WTC11 (cell line): ENCODE data around the gene GGT6.

ENCODE experiments used
- ZNF138 ChIP-seq: sonication (generic); formaldehyde crosslinking; conservative IDR thresholded peaks from 2 replicates; pipeline ENCODE4 v1.8.1; 2022; ENCODE audit warnings: mild to moderate bottlenecking, moderate library complexity, missing genetic modification reagents
- TF ChIP-seq, protein P1 (sequence below): sonication (generic); formaldehyde crosslinking; IDR thresholded peaks from 2 replicates; pipeline ENCODE4 v1.8.0; 2022; ENCODE audit warnings: mild to moderate bottlenecking, missing genetic modification reagents
- TF ChIP-seq, protein P2 (sequence below): fragments of 200-600 bp; IDR thresholded peaks from 2 replicates; pipeline ENCODE4 v1.8.0; 2022; ENCODE audit warnings: antibody characterized with exemption
- TF ChIP-seq, protein P3 (sequence below): sonication (generic); formaldehyde crosslinking; IDR thresholded peaks from 2 replicates; pipeline ENCODE4 v1.8.1; 2022; ENCODE audit warnings: low read depth, mild to moderate bottlenecking, moderate library complexity, missing genetic modification reagents, borderline replicate concordance
- TF ChIP-seq, protein P4 (sequence below): sonication (generic); formaldehyde crosslinking; IDR thresholded peaks from 2 replicates; pipeline ENCODE4 v1.8.1; 2023; ENCODE audit warnings: mild to moderate bottlenecking, missing genetic modification reagents, moderate library complexity
- TF ChIP-seq, protein P5 (sequence below): sonication (generic); formaldehyde crosslinking; IDR thresholded peaks from 2 replicates; pipeline ENCODE4 v1.8.1; 2023; ENCODE audit warnings: mild to moderate bottlenecking, missing genetic modification reagents
- TF ChIP-seq, protein P6 (sequence below): sonication (generic); formaldehyde crosslinking; IDR thresholded peaks from 2 replicates; pipeline ENCODE4 v1.8.1; 2023; ENCODE audit warnings: mild to moderate bottlenecking, missing genetic modification reagents, moderate library complexity

DNA sequence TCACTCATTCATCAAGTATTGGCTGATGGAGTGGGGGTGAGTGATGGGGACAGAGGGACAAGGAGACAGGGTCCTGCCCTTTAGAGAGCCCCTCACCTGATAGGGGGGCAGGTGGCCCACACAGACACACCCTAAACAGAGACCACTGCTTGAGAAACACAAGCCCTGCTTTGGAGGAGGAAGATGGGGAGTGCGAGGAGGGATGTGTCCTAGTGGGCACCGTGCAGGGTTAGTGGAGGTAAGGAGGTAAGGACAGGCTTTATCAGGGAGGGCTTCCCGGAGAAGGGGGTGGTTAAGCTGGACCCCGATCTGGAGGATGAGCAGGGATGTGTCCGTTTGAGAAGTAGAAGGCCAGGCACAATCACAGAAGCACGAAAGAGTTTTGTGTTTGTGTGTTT, 15.8 kb upstream of the GGT6 start:
- TF ChIP-seq, protein P1, sequence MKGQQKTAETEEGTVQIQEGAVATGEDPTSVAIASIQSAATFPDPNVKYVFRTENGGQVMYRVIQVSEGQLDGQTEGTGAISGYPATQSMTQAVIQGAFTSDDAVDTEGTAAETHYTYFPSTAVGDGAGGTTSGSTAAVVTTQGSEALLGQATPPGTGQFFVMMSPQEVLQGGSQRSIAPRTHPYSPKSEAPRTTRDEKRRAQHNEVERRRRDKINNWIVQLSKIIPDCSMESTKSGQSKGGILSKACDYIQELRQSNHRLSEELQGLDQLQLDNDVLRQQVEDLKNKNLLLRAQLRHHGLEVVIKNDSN (CRISPR knock-in tag): no peak
- TF ChIP-seq, protein P2, sequence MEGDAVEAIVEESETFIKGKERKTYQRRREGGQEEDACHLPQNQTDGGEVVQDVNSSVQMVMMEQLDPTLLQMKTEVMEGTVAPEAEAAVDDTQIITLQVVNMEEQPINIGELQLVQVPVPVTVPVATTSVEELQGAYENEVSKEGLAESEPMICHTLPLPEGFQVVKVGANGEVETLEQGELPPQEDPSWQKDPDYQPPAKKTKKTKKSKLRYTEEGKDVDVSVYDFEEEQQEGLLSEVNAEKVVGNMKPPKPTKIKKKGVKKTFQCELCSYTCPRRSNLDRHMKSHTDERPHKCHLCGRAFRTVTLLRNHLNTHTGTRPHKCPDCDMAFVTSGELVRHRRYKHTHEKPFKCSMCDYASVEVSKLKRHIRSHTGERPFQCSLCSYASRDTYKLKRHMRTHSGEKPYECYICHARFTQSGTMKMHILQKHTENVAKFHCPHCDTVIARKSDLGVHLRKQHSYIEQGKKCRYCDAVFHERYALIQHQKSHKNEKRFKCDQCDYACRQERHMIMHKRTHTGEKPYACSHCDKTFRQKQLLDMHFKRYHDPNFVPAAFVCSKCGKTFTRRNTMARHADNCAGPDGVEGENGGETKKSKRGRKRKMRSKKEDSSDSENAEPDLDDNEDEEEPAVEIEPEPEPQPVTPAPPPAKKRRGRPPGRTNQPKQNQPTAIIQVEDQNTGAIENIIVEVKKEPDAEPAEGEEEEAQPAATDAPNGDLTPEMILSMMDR: no peak
- TF ChIP-seq, protein P3, sequence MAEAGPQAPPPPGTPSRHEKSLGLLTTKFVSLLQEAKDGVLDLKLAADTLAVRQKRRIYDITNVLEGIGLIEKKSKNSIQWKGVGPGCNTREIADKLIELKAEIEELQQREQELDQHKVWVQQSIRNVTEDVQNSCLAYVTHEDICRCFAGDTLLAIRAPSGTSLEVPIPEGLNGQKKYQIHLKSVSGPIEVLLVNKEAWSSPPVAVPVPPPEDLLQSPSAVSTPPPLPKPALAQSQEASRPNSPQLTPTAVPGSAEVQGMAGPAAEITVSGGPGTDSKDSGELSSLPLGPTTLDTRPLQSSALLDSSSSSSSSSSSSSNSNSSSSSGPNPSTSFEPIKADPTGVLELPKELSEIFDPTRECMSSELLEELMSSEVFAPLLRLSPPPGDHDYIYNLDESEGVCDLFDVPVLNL (CRISPR knock-in tag): no peak
- TF ChIP-seq, protein P4, sequence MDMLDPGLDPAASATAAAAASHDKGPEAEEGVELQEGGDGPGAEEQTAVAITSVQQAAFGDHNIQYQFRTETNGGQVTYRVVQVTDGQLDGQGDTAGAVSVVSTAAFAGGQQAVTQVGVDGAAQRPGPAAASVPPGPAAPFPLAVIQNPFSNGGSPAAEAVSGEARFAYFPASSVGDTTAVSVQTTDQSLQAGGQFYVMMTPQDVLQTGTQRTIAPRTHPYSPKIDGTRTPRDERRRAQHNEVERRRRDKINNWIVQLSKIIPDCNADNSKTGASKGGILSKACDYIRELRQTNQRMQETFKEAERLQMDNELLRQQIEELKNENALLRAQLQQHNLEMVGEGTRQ (CRISPR knock-in tag): no peak
- TF ChIP-seq ZNF138 (CRISPR knock-in tag): no peak
- TF ChIP-seq, protein P5, sequence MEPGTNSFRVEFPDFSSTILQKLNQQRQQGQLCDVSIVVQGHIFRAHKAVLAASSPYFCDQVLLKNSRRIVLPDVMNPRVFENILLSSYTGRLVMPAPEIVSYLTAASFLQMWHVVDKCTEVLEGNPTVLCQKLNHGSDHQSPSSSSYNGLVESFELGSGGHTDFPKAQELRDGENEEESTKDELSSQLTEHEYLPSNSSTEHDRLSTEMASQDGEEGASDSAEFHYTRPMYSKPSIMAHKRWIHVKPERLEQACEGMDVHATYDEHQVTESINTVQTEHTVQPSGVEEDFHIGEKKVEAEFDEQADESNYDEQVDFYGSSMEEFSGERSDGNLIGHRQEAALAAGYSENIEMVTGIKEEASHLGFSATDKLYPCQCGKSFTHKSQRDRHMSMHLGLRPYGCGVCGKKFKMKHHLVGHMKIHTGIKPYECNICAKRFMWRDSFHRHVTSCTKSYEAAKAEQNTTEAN (CRISPR knock-in tag): no peak
- TF ChIP-seq, protein P6, sequence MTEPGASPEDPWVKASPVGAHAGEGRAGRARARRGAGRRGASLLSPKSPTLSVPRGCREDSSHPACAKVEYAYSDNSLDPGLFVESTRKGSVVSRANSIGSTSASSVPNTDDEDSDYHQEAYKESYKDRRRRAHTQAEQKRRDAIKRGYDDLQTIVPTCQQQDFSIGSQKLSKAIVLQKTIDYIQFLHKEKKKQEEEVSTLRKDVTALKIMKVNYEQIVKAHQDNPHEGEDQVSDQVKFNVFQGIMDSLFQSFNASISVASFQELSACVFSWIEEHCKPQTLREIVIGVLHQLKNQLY: no peak
